ENCODE data around the gene ARID1B. TPM values are rescaled to one million over a fixed set of nuclear protein-coding genes. Genes with fewer than 3 reads are reported as not detected.

Gene ARID1B
- total RNA-seq, 1 donor from 2014 or later = 223 TPM

DNA sequence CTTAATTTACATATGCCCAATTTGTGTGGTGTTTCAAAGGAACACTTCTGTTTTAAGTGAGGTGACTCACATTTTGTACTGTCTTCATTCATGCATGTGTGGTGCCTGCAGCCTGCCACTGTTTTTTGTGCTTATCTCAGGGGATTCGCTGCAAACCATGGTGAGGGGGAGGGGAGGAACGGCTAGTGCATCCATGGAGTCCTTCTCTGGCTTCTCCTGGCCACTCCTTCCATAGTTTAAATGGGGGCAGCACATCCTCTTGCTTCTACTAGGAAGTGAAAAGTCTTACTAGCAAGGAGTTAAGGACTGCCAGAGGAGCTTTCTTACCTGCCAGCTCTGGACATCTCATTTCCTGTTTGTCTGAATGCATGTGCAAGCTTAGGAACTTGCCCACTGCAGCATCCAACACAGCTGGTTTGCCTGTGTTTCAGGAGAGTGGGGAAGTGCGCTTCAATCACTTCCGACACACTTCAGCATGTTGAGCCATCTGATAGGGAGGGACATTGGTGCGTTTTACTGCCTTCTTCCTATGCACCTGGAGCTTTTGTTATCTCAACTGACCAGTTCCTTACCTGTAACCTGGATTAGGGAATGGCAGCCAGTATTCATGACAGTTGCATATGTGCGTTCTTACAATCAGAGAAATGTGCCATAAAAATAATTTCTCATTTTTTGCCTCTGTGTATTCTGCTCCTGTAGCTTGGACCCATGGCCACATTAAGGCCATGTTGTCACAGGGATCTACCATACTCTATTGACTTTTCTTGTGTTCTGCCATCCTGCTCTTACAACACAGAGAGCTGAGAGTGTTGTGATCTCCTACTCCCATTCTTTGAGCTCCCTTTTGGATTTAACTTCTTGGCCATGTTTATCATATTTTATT, 211.3 kb downstream of the ARID1B start:
- no peak for DNase-seq (ENCODE audit: low spot score)

- no peak for DNase-seq (ENCODE audit: low spot score)
Observed at GRCh38 chr6:156989159-156989806, 212.1 kb downstream of the ARID1B start.

GRCh38 chr6:156992020-156992804, 215.0 kb downstream of the ARID1B start:
- no peak for DNase-seq (ENCODE audit: low spot score)

- DNase-seq (ENCODE audit: low spot score) = no peak
Observed at GRCh38 chr6:156993713-156994112, 216.5 kb downstream of the ARID1B start.

GRCh38 chr6:156994215-156995076, 217.3 kb downstream of the ARID1B start:
- no peak for DNase-seq (ENCODE audit: low spot score)

- DNase-seq (ENCODE audit: low spot score) = no peak
Observed at GRCh38 chr6:156995502-156995901, 218.3 kb downstream of the ARID1B start.

DNA sequence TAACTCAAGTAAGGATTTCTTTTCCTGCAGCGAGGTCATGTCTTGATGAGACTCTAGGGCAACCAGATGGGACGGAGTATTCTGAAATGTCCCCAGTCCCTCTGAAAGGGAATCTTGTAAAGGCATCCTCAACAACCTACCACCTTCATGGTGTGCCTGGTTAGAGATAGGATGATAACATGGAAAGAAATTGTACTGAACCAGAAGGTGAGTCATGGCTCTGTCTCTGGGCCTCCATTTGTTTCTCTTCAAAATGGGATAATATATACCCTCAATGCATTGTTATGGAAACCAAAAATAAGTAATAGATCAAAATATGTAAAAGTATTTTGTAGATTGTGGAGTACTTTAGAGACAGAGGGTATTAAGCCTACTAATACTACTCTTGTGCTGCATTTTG, 219.1 kb downstream of the ARID1B start:
- DNase-seq (ENCODE audit: low spot score) = no peak

GRCh38 chr6:156998794-156999330, 221.7 kb downstream of the ARID1B start:
- no peak for DNase-seq (ENCODE audit: low spot score)

GRCh38 chr6:156999762-157000161, 222.6 kb downstream of the ARID1B start:
- no peak for DNase-seq (ENCODE audit: low spot score)

GRCh38 chr6:157001716-157002115, 224.5 kb downstream of the ARID1B start:
- no peak for DNase-seq (ENCODE audit: low spot score)

DNA sequence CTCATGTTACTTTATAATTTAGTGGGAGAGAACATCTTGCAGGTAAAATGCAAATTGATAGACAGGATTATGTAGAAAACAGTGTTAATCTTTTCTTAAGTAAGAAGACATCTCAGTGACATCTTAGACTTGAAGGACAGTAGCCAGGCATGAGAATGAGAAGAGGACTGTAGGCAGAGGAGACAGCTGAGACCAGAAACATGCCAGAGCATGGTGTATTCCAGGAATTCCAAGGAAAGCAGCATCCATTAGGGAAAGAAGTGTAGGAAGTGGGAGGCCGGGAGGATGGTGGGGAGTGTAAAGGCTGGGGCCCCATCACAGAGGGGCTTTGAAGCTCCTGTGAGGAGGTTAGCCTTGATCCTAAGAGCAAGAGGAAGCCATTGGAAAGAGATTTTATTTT, 225.6 kb downstream of the ARID1B start:
- no peak for DNase-seq (ENCODE audit: low spot score)

DNA sequence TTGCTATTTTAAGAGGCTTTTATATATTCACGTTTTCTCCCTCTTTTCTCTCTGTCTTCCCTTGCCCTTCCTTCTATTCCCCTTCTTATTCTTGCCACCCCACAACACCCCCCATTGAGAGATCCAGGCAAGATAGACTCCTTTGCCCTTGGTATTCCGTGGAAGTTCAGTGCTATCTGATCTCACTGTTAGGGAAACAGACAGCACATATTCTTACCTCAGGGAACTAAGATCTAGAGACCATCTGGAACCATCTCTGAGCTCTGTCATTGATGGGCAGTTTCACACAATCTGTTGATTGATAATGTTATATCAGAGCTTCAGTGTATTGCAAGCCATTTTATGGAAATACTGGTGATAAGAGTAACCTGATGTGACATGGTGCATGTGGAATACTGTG, 228.8 kb downstream of the ARID1B start:
- no peak for DNase-seq (ENCODE audit: low spot score)

DNA sequence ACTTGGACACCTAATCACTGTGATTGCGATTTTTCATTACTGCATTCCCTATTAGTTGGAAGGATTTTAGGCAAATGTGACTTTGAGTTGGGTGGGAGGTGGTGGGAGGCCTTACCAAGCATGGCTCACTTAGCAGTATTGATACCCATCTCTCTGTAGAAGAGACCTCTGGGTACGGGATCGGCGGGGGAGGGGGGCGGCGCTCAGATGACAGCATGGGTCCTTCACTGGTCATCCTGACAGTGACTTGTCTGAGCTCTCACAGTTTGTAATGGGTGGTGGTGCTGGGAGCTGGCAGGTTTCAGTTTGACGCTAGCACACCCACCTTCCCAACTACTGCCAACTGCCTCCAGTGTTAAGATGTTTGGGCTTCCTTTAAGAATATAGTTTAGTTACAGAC, 231.4 kb downstream of the ARID1B start:
- DNase-seq (ENCODE audit: low spot score) = no peak

DNA sequence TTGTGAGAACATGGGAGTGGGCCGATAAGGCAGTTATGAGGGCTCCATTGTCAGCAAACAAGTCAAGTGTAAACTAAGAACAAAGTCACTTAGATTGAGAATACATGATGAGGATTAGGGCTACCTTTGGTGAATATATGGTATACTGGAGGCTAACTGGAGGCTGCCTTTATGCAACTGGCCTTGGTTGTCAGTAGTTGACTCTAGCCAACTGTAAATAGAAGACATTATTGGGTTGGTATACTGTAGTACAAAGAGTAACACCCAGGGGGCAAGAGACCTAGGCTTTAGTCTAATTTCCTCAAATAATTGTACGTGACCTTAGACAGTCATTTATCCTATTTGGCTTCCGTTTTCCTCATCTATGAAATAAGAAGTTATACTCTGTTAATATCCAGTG, 235.2 kb downstream of the ARID1B start:
- DNase-seq (ENCODE audit: low spot score) = no peak

DNA sequence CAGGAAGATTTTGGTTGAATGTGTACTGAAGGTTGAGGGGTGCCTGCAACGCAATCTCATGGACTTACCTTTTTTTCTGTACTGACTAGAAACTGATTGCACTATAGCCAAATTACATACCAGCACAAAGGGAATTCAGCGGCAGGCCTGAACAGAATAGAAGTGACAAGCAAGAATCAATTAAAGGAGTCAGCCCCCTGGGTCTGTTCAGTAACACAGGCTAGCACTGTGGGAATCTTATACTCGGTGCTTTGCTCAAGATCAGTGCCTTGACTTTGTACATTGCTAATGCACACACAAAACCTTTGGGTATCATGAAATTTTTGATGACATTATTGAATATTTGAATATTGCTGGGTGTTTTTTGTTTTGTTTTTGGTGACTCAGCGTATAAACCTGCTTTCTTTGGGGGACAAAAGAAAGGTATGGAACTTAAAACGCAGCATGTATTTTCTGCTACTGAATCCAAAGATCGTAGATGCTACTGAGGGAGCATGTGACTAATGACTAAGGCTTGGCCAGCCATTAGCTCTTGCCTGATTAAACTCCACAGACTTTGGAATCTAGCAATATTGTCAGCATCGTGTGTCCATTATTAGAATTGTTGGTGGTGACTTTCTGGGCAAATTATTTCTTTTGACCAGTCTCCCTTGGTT, 236.6 kb downstream of the ARID1B start:
- DNase-seq (ENCODE audit: low spot score) = no peak

- DNase-seq (ENCODE audit: low spot score) = no peak
Observed at GRCh38 chr6:157014871-157015270, 237.7 kb downstream of the ARID1B start.

GRCh38 chr6:157017022-157017421, 239.8 kb downstream of the ARID1B start:
- no peak for DNase-seq (ENCODE audit: low spot score)

DNA sequence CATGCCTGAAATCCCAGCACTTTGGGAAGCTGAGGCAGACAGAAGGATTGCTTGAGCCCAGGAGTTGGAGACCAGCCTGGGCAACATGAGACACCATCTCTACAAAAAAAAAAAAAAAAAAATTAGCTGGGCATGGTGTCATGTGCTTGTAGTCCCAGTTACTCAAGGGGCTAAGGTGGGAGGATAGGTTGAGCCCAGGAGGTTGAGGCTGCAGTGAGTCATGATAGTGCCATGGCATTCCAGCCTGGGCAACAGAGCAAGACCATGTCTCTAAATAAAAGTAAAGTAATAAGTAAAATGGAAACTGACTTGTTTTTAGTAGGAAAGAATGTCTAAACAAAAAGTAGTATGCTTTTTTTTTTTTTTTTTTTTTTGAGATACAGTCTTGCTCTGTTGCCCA, 240.7 kb downstream of the ARID1B start:
- DNase-seq (ENCODE audit: low spot score) = no peak

DNA sequence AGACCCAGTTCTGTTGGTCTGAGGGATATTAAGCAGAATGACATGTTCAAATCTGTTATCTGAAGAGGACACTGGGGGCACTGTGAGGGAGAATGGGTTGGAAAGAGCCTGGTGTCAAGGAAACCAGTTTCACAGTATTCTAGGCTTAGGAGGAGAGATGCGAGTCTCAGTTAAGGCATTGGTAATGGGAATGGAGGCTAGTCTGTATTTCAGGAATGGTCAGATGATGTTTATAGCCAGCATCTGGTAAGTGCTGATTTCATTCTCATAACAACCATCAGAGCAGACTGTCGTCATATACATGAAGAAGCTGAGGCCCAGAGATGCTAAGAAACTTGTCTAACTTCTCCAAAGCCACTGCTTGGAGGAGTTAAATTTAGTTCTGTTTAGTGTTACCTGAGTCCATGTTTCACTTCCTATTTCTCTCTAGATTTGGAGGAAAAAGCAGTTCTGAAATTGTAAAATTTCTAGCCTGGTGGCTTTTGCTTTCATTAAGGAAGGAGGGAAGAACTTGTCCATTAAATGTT, 242.0 kb downstream of the ARID1B start:
- DNase-seq (ENCODE audit: low spot score) = no peak

- DNase-seq (ENCODE audit: low spot score) = no peak
Observed at GRCh38 chr6:157019733-157020132, 242.6 kb downstream of the ARID1B start.
